ENCODE data around the gene OTOF.
A peak's percentile ranks its signal among the peaks of the same experiment; 100 is the strongest.

The OTOF gene

GRCh38 chr2:26492749-26493515 is 15.0 kb upstream of the OTOF start:
- Histone ChIP-seq H2AFZ (no peak overlapping the region), H3K4me2 (ENCODE audit: low read length) (no peak overlapping the region), H3K27ac (no peak overlapping the region), H3K4me3 (ENCODE audit: low read depth, low read length) (no peak overlapping the region), H3K4me1 (peaks cover 12% of the 10 kb centered on the region), H3K79me2 (no peaks in the 10 kb centered on the region), H3K9me3 (ENCODE audit: control insufficient read depth, low read length) (no peaks in the 10 kb centered on the region), H3K36me3 (ENCODE audit: control insufficient read depth, insufficient read depth, low read length) (no peaks in the 10 kb centered on the region), H3K9ac (no peak overlapping the region), H3K27me3 (ENCODE audit: control insufficient read depth, insufficient read depth, low read length) (no peaks in the 10 kb centered on the region)
- TF ChIP-seq, protein P1, sequence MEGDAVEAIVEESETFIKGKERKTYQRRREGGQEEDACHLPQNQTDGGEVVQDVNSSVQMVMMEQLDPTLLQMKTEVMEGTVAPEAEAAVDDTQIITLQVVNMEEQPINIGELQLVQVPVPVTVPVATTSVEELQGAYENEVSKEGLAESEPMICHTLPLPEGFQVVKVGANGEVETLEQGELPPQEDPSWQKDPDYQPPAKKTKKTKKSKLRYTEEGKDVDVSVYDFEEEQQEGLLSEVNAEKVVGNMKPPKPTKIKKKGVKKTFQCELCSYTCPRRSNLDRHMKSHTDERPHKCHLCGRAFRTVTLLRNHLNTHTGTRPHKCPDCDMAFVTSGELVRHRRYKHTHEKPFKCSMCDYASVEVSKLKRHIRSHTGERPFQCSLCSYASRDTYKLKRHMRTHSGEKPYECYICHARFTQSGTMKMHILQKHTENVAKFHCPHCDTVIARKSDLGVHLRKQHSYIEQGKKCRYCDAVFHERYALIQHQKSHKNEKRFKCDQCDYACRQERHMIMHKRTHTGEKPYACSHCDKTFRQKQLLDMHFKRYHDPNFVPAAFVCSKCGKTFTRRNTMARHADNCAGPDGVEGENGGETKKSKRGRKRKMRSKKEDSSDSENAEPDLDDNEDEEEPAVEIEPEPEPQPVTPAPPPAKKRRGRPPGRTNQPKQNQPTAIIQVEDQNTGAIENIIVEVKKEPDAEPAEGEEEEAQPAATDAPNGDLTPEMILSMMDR (IDR thresholded peaks at IDR 0.05): no peak

- Histone ChIP-seq H3K36me3 (ENCODE audit: control insufficient read depth, insufficient read depth, low read length) (no peaks in the 10 kb centered on the region), H2AFZ (peak overlapping the region; percentile 31), H3K9me3 (ENCODE audit: control insufficient read depth, low read length) (no peaks in the 10 kb centered on the region), H3K4me2 (ENCODE audit: low read length) (no peak overlapping the region), H3K4me3 (ENCODE audit: low read depth, low read length) (no peak overlapping the region), H3K27me3 (ENCODE audit: control insufficient read depth, insufficient read depth, low read length) (no peaks in the 10 kb centered on the region), H3K9ac (no peak overlapping the region), H3K27ac (no peak overlapping the region), H3K4me1 (peaks cover 12% of the 10 kb centered on the region), H3K79me2 (no peaks in the 10 kb centered on the region)
- TF ChIP-seq, protein P1 (IDR thresholded peaks at IDR 0.05): no peak
Observed at GRCh38 chr2:26491563-26492167, 13.7 kb upstream of the OTOF start.

DNA sequence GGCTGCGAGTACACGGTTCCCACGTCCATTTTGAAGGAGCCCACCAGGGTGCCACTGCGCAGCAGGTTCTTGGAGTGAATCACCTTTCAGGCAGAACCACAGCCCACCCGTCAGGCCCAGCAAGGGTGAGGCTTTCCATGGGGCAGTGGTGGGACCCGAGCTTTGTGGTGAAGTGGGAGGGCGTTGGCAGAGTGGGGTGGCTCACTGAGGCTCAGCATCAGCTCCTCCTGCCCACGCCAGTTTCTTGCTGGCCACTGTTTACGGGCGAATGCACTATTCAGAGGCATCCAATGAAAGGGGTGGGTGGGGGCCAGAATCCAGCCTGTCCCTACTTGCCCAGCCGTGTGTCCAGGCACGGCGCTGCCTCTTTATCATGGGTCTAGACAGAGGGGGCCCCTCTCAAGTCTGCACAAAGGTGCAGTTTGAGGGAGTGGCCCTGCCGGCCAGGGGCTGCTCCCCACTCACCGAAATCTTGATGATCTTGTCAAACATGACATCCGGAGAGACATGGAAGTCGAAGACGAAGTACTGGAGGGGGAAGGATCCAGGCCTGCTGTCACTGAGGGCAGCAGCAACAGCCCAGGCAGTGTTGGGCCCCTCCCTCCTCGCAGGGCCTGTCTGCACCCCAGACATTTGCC is 11.4 kb upstream of the OTOF start:
- Histone ChIP-seq H3K79me2 (no peaks in the 10 kb centered on the region), H3K9ac (no peak overlapping the region), H3K36me3 (ENCODE audit: control insufficient read depth, insufficient read depth, low read length) (no peaks in the 10 kb centered on the region), H3K4me1 (peaks cover 12% of the 10 kb centered on the region), H3K9me3 (ENCODE audit: control insufficient read depth, low read length) (no peaks in the 10 kb centered on the region), H3K27me3 (ENCODE audit: control insufficient read depth, insufficient read depth, low read length) (no peaks in the 10 kb centered on the region), H3K4me3 (ENCODE audit: low read depth, low read length) (no peak overlapping the region), H2AFZ (no peak overlapping the region), H3K4me2 (ENCODE audit: low read length) (no peak overlapping the region), H3K27ac (no peak overlapping the region)
- TF ChIP-seq, protein P1 (IDR thresholded peaks at IDR 0.05): no peak

DNA sequence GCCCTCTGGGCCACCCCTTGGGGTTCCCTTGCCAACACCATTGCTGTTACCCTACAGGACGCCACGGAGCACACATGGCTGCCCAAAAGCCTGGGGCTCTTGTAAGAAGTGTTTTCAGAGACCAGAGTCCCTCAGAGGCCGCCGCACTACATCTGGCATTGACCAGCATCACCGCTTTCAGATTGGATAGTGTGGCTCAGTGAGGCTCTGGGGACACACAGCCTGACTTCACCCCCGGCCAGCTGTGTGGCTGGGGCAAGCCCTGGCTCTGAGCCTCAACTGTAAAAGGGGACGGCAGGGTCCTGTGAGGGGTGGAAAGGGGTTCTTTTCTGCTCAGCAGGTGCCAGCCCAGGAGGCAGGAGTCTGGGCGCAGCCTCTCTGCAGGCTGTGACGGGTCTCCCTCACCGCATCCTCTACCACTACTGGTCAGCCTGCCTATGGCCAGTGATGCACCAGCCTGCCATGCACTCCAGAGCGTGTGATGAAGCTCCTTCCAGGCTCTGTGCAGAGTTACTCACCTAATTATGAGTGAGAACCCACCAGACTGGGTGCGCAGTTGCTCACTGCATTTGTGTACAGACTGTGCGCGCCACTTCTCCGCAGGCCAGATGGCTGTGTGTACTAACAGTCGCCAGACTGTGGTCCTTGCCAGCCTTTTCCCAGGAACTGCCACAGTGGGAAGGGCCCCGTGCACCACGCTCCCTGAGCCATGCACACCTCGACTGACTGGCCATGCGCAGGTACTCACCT is 10.7 kb upstream of the OTOF start:
- TF ChIP-seq, protein P1 (IDR thresholded peaks at IDR 0.05): no peak
- no peaks in the 10 kb centered on the region for H3K79me2 ChIP-seq
- no peak overlapping the region for H3K4me2 ChIP-seq (ENCODE audit: low read length)
- no peak overlapping the region for H2AFZ ChIP-seq
- no peaks in the 10 kb centered on the region for H3K27me3 ChIP-seq (ENCODE audit: control insufficient read depth, insufficient read depth, low read length)
- no peaks in the 10 kb centered on the region for H3K9me3 ChIP-seq (ENCODE audit: control insufficient read depth, low read length)
- H3K36me3 ChIP-seq (ENCODE audit: control insufficient read depth, insufficient read depth, low read length): no peaks in the 10 kb centered on the region
- H3K9ac ChIP-seq: no peak overlapping the region
- no peak overlapping the region for H3K4me3 ChIP-seq (ENCODE audit: low read depth, low read length)
- H3K4me1 ChIP-seq: peaks cover 12% of the 10 kb centered on the region
- no peak overlapping the region for H3K27ac ChIP-seq
